Endothelial cell (in vitro differentiated cells): ENCODE data around the gene OR51E2. TPM values are rescaled to one million over a fixed set of nuclear protein-coding genes. Genes with fewer than 3 reads are reported as not detected.

Experiments
- total RNA-seq: library from RNA; stranded (reverse); fragmentation: NEBNext Ultra II Directional; extraction: Animal tissue kit (Norgen Biotek cat#: 25700); gene quantifications from one replicate; pipeline ENCODE4 v1.2.1, GENCODE V29; 2021; ENCODE audit not compliant: unreplicated experiment

OR51E2 gene
- total RNA-seq, 1 donor from 2014 or later = not detected

Other genes starting within 250 kb of the OR51E2 start
- gene OR52K2, start 248.6 kb downstream of the OR51E2 start, total RNA-seq = not detected
- gene OR52K1, start 215.2 kb downstream of the OR51E2 start, total RNA-seq = not detected
- not detected for gene OR52M1, start 152.7 kb downstream of the OR51E2 start, total RNA-seq
- not detected for gene OR52I2, start 116.1 kb downstream of the OR51E2 start, total RNA-seq
- gene OR52I1, start 103.8 kb downstream of the OR51E2 start, total RNA-seq = not detected
- gene TRIM68, start 89.6 kb downstream of the OR51E2 start, total RNA-seq = 15.2 TPM
- gene OR51D1, start 60.4 kb downstream of the OR51E2 start, total RNA-seq = not detected
- gene OR51E1, start 53.9 kb downstream of the OR51E2 start, total RNA-seq = not detected
- gene MMP26, start 6.9 kb upstream of the OR51E2 start, total RNA-seq = not detected
- gene OR51F1, start 72.1 kb upstream of the OR51E2 start, total RNA-seq = not detected
- gene OR52R1, start 106.5 kb upstream of the OR51E2 start, total RNA-seq = not detected
- gene OR51F2, start 123.5 kb upstream of the OR51E2 start, total RNA-seq = not detected
- gene OR51S1, start 151.4 kb upstream of the OR51E2 start, total RNA-seq = not detected
- gene OR51T1, start 184.0 kb upstream of the OR51E2 start, total RNA-seq = not detected
- not detected for gene OR51A7, start 205.9 kb upstream of the OR51E2 start, total RNA-seq
- not detected for gene OR51G2, start 221.5 kb upstream of the OR51E2 start, total RNA-seq
- gene OR51G1, start 226.5 kb upstream of the OR51E2 start, total RNA-seq = not detected
- not detected for gene OR51A4, start 249.8 kb upstream of the OR51E2 start, total RNA-seq